ENCODE results near the gene JAKMIP2.
A peak's percentile ranks its signal among the peaks of the same experiment; 100 is the strongest.

Gene JAKMIP2

GRCh38 chr5:147691130-147691529 lies 91.4 kb downstream of the JAKMIP2 start:
- no peak overlapping the region for H3K4me3 ChIP-seq (ENCODE audit: low read depth, low read length)
- TF ChIP-seq, protein P1, sequence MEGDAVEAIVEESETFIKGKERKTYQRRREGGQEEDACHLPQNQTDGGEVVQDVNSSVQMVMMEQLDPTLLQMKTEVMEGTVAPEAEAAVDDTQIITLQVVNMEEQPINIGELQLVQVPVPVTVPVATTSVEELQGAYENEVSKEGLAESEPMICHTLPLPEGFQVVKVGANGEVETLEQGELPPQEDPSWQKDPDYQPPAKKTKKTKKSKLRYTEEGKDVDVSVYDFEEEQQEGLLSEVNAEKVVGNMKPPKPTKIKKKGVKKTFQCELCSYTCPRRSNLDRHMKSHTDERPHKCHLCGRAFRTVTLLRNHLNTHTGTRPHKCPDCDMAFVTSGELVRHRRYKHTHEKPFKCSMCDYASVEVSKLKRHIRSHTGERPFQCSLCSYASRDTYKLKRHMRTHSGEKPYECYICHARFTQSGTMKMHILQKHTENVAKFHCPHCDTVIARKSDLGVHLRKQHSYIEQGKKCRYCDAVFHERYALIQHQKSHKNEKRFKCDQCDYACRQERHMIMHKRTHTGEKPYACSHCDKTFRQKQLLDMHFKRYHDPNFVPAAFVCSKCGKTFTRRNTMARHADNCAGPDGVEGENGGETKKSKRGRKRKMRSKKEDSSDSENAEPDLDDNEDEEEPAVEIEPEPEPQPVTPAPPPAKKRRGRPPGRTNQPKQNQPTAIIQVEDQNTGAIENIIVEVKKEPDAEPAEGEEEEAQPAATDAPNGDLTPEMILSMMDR (IDR thresholded peaks at IDR 0.05; ENCODE audit: control insufficient read depth, extremely low read depth, insufficient read depth) = no peak
- no peak for DNase-seq (ENCODE audit: low read depth)

GRCh38 chr5:147690595-147690994 lies 91.9 kb downstream of the JAKMIP2 start:
- DNase-seq (ENCODE audit: low read depth) = no peak
- H3K4me3 ChIP-seq (ENCODE audit: low read depth, low read length) = no peak overlapping the region
- TF ChIP-seq, protein P1 (IDR thresholded peaks at IDR 0.05; ENCODE audit: control insufficient read depth, extremely low read depth, insufficient read depth) = peak; percentile 68

DNA sequence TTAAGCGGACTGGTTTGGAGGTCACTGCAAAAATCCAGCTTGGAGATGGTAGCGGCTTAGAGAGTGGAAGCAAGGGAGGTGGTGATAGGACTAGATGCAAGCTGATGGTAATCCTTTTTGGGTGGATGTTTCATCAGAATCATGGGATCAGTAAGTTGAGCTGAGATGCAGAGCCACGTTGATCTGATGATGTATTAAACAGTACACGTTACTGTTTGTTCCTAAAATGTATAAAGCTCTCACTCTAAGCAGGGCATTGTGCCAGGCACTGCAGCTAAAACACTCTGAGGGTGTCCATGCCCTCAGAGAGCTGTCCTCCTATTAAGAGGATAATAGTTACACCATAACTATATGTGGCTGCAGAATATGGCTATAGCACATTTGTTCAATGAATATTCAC lies 93.1 kb downstream of the JAKMIP2 start:
- H3K4me3 ChIP-seq (ENCODE audit: low read depth, low read length) = no peak overlapping the region
- TF ChIP-seq, protein P1 (IDR thresholded peaks at IDR 0.05; ENCODE audit: control insufficient read depth, extremely low read depth, insufficient read depth) = no peak
- DNase-seq (ENCODE audit: low read depth) = no peak

- TF ChIP-seq, protein P1 (IDR thresholded peaks at IDR 0.05; ENCODE audit: control insufficient read depth, extremely low read depth, insufficient read depth) = no peak
- no peak for DNase-seq (ENCODE audit: low read depth)
- H3K4me3 ChIP-seq (ENCODE audit: low read depth, low read length) = no peak overlapping the region
These were observed 93.7 kb downstream of the JAKMIP2 start for GRCh38 chr5:147688656-147689356.

- H3K4me3 ChIP-seq (ENCODE audit: low read depth, low read length) = no peak overlapping the region
- TF ChIP-seq, protein P1 (IDR thresholded peaks at IDR 0.05; ENCODE audit: control insufficient read depth, extremely low read depth, insufficient read depth) = no peak
- no peak for DNase-seq (ENCODE audit: low read depth)
These were observed 95.4 kb downstream of the JAKMIP2 start for GRCh38 chr5:147687118-147687517.

GRCh38 chr5:147686421-147686820 lies 96.1 kb downstream of the JAKMIP2 start:
- TF ChIP-seq, protein P1 (IDR thresholded peaks at IDR 0.05; ENCODE audit: control insufficient read depth, extremely low read depth, insufficient read depth) = no peak
- DNase-seq (ENCODE audit: low read depth) = no peak

GRCh38 chr5:147685993-147686392 lies 96.5 kb downstream of the JAKMIP2 start:
- TF ChIP-seq, protein P1 (IDR thresholded peaks at IDR 0.05; ENCODE audit: control insufficient read depth, extremely low read depth, insufficient read depth) = no peak
- no peak overlapping the region for H3K4me3 ChIP-seq (ENCODE audit: low read depth, low read length)
- no peak for DNase-seq (ENCODE audit: low read depth)

More at GRCh38 chr5:147686421-147686820, 96.1 kb downstream of the JAKMIP2 start:
- H3K4me3 ChIP-seq (ENCODE audit: low read depth, low read length) = no peak overlapping the region
